ENCODE measurements around the gene NENF. TPM values are rescaled to one million over a fixed set of nuclear protein-coding genes. Genes with fewer than 3 reads are reported as not detected.

Gene NENF
- total and polyA plus RNA-seq, 10 of the 15 experiments (the other 5 are each of a cell fraction or from before 2014, with no cell fraction given): 5.1 to 83.4 (median 42.7) TPM

DNA sequence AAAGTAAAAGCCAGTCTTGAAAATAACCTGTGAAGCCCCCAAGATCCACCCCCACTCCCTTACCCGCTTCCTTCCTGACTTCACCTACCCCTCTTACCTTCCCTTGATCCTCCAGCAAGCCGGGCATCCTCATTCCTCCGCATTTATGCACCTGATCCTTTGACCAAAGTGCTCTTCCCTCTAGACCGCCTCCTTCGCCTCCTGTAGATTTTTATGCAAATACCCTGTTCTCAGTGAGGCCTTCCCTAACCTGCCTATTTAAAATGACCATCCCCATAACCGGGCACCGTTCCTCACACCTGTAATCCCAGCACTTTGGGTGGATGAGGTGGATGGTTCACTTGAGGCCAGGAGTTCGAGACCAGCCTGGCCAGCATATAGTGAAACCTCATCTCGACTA, 1.1 kb upstream of the NENF start:
- Histone ChIP-seq H2AFZ (ENCODE audit: control insufficient read depth, low read depth, low read length) (no peak overlapping the region; the same call in 1 of the 2 replicates), H3K4me3 (no peak overlapping the region), H3K79me2 (ENCODE audit: control insufficient read depth, insufficient read depth, low read length) (peaks cover 4% of the 10 kb centered on the region), H3K4me1 (ENCODE audit: control insufficient read depth, insufficient read depth, low read length) (peaks cover 11% of the 10 kb centered on the region), H3K27ac (ENCODE audit: control insufficient read depth, insufficient read depth) (no peak overlapping the region), H3K4me2 (ENCODE audit: control insufficient read depth, insufficient read depth) (no peak overlapping the region), H3K9ac (ENCODE audit: control insufficient read depth, insufficient read depth, low read length) (no peak overlapping the region), H4K20me1 (ENCODE audit: control insufficient read depth, insufficient read depth) (no peaks in the 10 kb centered on the region), H3K9me3 (replicated peaks; ENCODE audit: control insufficient read depth, insufficient read depth, low read length) (no peaks in the 10 kb centered on the region), H3K36me3 (ENCODE audit: control insufficient read depth in 2 of 2, insufficient read depth in 2 of 2, low read length in 1 of 2) (no peaks in the 10 kb centered on the region), H3K27me3 (replicated peaks in 1 of 2; ENCODE audit: control insufficient read depth in 2 of 2, insufficient read depth in 2 of 2, low read length in 1 of 2) (no peaks in the 10 kb centered on the region)
- intact Hi-C loops (cut with micrococcal nuclease; ENCODE audit: unreplicated experiment) (loop anchor here (1.0 kb wide), 1 partner anchor 16 kb away; no protein-coding TSS in a partner anchor), in situ Hi-C loops (cut with MboI) (no loop called here)
- no peak for ATAC-seq
- TF ChIP-seq MEF2A (IDR thresholded peaks at IDR 0.05; ENCODE audit: insufficient read depth, low read depth, low read length) (no peak), SREBF2 (IDR thresholded peaks at IDR 0.05; ENCODE audit: low read length) (no peak), HCFC1 (IDR thresholded peaks at IDR 0.05; ENCODE audit: low read length) (no peak), IKZF2 (IDR thresholded peaks at IDR 0.05) (no peak), SRF (IDR thresholded peaks at IDR 0.05; ENCODE audit: low read depth in 2 of 2, low read length in 2 of 2) (no peak), FOS (IDR thresholded peaks at IDR 0.05; ENCODE audit: borderline replicate concordance, extremely low read depth, insufficient read length) (no peak), ESRRA (IDR thresholded peaks at IDR 0.05; ENCODE audit: low read length) (no peak), TCF3 (IDR thresholded peaks at IDR 0.05; ENCODE audit: borderline replicate concordance, insufficient read depth, low read depth, low read length) (no peak), MYB (IDR thresholded peaks at IDR 0.05; ENCODE audit: borderline replicate concordance, low read depth, low read length) (no peak), GATAD2B (conservative IDR thresholded peaks at IDR 0.05; ENCODE audit: low read depth) (no peak), NR2F1 (conservative IDR thresholded peaks at IDR 0.05) (no peak), SIX5 (IDR thresholded peaks at IDR 0.05; ENCODE audit: low read depth, low read length, severe bottlenecking) (no peak), HDAC6 (IDR thresholded peaks at IDR 0.05; ENCODE audit: unreplicated experiment) (no peak), CHD1 (IDR thresholded peaks at IDR 0.05; ENCODE audit: low read depth, low read length) (no peak)
- TF ChIP-seq, protein P1, sequence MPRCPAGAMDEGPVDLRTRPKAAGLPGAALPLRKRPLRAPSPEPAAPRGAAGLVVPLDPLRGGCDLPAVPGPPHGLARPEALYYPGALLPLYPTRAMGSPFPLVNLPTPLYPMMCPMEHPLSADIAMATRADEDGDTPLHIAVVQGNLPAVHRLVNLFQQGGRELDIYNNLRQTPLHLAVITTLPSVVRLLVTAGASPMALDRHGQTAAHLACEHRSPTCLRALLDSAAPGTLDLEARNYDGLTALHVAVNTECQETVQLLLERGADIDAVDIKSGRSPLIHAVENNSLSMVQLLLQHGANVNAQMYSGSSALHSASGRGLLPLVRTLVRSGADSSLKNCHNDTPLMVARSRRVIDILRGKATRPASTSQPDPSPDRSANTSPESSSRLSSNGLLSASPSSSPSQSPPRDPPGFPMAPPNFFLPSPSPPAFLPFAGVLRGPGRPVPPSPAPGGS (IDR thresholded peaks at IDR 0.05; ENCODE audit: borderline replicate concordance, insufficient read depth, low read depth, low read length, poor library complexity, severe bottlenecking): no peak
- ChIA-PET POLR2A (interaction anchor here (1.4 kb wide), 1 partner anchor 17 kb away, joined by 10 read pairs; the partner anchor contains the start of gene PACC1), CTCF (interaction anchor here (0.6 to 1.7 kb wide), 2 partner anchors 25 to 47 kb away, joined by 3 to 13 read pairs; no protein-coding TSS in a partner anchor), RAD21 (ENCODE audit: unreplicated experiment) (interaction anchor here (1.7 to 1.9 kb wide), 2 partner anchors 17 to 24 kb away, joined by 6 to 8 read pairs; partner anchors contain the start of gene PACC1), SMC1A (ENCODE audit: uncharacterized antibody, unreplicated experiment) (interaction anchor here (1.7 to 2.4 kb wide), 2 partner anchors 16 to 25 kb away, joined by 8 to 13 read pairs; partner anchors contain the start of gene PACC1)
- no TSS peak for BruUV-seq (replicated peaks)
- 76% methylated on average over 9 of the region's 9 CpGs for WGBS (ENCODE audit: insufficient coverage, insufficient replicate concordance, low lambda C conversion rate, missing lambda C conversion rate)
- no peak for DNase-seq (ENCODE audit: low read depth, low spot score)
- no peak for FAIRE-seq

All from GM12878 (cell line).